ENCODE data around the gene SYNJ2.
"Not testable (repeated sequence)": the region's sequence is repeated elsewhere in the genome, so short reads cannot be mapped to it uniquely, and the experiment has no call there.

SYNJ2 gene
- total RNA-seq = 10.9 to 71.5 (median 28.0) reads per million in 18 experiments

- peak; percentile 32 to 60 for DNase-seq
These were observed at the start of gene SYNJ2 for GRCh38 chr6:157981395-157982101. SYNJ2 (plus strand) TSS chr6:157981863; CDS start chr6:157981962, 99 bp downstream.

GRCh38 chr6:157935786-157936185, 45.9 kb upstream of the SYNJ2 start:
- no peak for DNase-seq

GRCh38 chr6:157937318-157937717, 44.3 kb upstream of the SYNJ2 start:
- no peak for DNase-seq

GRCh38 chr6:157937916-157938315, 43.7 kb upstream of the SYNJ2 start:
- no peak for DNase-seq

GRCh38 chr6:157940375-157941036, 41.2 kb upstream of the SYNJ2 start:
- not testable (repeated sequence) for DNase-seq

- DNase-seq = no peak
These were observed 40.4 kb upstream of the SYNJ2 start for GRCh38 chr6:157941101-157941863.

- no peak for DNase-seq
These were observed 39.3 kb upstream of the SYNJ2 start for GRCh38 chr6:157942351-157942750.

- no peak for DNase-seq
These were observed 38.3 kb upstream of the SYNJ2 start for GRCh38 chr6:157943249-157943963.

- no peak for DNase-seq
These were observed 37.7 kb upstream of the SYNJ2 start for GRCh38 chr6:157943964-157944283.

- no peak for DNase-seq
These were observed 36.4 kb upstream of the SYNJ2 start for GRCh38 chr6:157944983-157945931.

GRCh38 chr6:157946053-157946617, 35.5 kb upstream of the SYNJ2 start:
- DNase-seq = no peak

GRCh38 chr6:157946865-157947532, 34.7 kb upstream of the SYNJ2 start:
- peak in 1 of 2 donors; percentile 7 for DNase-seq

- not testable (repeated sequence) for DNase-seq
These were observed 30.8 kb upstream of the SYNJ2 start for GRCh38 chr6:157950899-157951298.

- DNase-seq = no peak
These were observed 29.8 kb upstream of the SYNJ2 start for GRCh38 chr6:157951828-157952227.

GRCh38 chr6:157952861-157953351, 28.8 kb upstream of the SYNJ2 start:
- no peak for DNase-seq

GRCh38 chr6:157953580-157954091, 28.0 kb upstream of the SYNJ2 start:
- no peak for DNase-seq

- DNase-seq = no peak
These were observed 27.2 kb upstream of the SYNJ2 start for GRCh38 chr6:157954150-157955117.

GRCh38 chr6:157955675-157956074, 26.0 kb upstream of the SYNJ2 start:
- DNase-seq = no peak

- no peak for DNase-seq
These were observed 25.4 kb upstream of the SYNJ2 start for GRCh38 chr6:157956171-157956730.

Measured in inflammatory macrophage (primary cell).